ENCODE data around the gene N4BP2L2. TPM values are rescaled to one million over a fixed set of nuclear protein-coding genes. Genes with fewer than 3 reads are reported as not detected.
A peak's percentile ranks its signal among the peaks of the same experiment; 100 is the strongest.

N4BP2L2 gene
- total and polyA plus RNA-seq, 9 of the 15 experiments (the other 6 are each of a cell fraction or from before 2014, with no cell fraction given): 33.9 to 76.4 (median 48.7) TPM

- TF ChIP-seq OTX1 (CRISPR knock-in tag; IDR thresholded peaks at IDR 0.05) (no peak), CEBPG (CRISPR knock-in tag; IDR thresholded peaks at IDR 0.05) (no peak), CEBPG (tag; conservative IDR thresholded peaks at IDR 0.05 in 1 of 2, IDR thresholded peaks at IDR 0.05 in 1 of 2) (no peak), CXXC5 (CRISPR knock-in tag; IDR thresholded peaks at IDR 0.05) (peak; percentile 46; the same call in 1 of the 2 replicates), CTBP1 (IDR thresholded peaks at IDR 0.05; ENCODE audit: borderline replicate concordance) (no peak), ZNF57 (CRISPR knock-in tag; IDR thresholded peaks at IDR 0.05) (no peak), RB1 (IDR thresholded peaks at IDR 0.05; ENCODE audit: low read depth) (peak; percentile 53; the same call in 1 of the 2 replicates), SAFB2 (IDR thresholded peaks at IDR 0.05; ENCODE audit: borderline replicate concordance, low read depth, low read length, severe bottlenecking) (no peak), UBTF (IDR thresholded peaks at IDR 0.05; ENCODE audit: borderline replicate concordance in 1 of 2, low read depth in 2 of 2, low read length in 2 of 2) (peak; percentile 70 to 71; a peak in 1 of 4 replicates), ZNF696 (CRISPR knock-in tag; conservative IDR thresholded peaks at IDR 0.05) (no peak), TOE1 (IDR thresholded peaks at IDR 0.05; ENCODE audit: borderline replicate concordance) (no peak), TOE1 (CRISPR knock-in tag; IDR thresholded peaks at IDR 0.05; ENCODE audit: borderline replicate concordance, low read depth) (no peak), ZNF431 (CRISPR knock-in tag; IDR thresholded peaks at IDR 0.05) (no peak), SMC3 (conservative IDR thresholded peaks at IDR 0.05; ENCODE audit: insufficient read depth, low read depth, low read length) (no peak), ZFP1 (CRISPR knock-in tag; IDR thresholded peaks at IDR 0.05) (no peak), SIX5 (IDR thresholded peaks at IDR 0.05; ENCODE audit: borderline replicate concordance in 1 of 2, insufficient read depth in 1 of 2, low read depth in 1 of 2, low read length in 2 of 2) (no peak), TCF15 (CRISPR knock-in tag; IDR thresholded peaks at IDR 0.05) (no peak), TFAM (CRISPR knock-in tag; conservative IDR thresholded peaks at IDR 0.05) (no peak), NFE2L1 (tag; IDR thresholded peaks at IDR 0.05; ENCODE audit: borderline replicate concordance, low read depth) (no peak)
- TF ChIP-seq, protein P1, sequence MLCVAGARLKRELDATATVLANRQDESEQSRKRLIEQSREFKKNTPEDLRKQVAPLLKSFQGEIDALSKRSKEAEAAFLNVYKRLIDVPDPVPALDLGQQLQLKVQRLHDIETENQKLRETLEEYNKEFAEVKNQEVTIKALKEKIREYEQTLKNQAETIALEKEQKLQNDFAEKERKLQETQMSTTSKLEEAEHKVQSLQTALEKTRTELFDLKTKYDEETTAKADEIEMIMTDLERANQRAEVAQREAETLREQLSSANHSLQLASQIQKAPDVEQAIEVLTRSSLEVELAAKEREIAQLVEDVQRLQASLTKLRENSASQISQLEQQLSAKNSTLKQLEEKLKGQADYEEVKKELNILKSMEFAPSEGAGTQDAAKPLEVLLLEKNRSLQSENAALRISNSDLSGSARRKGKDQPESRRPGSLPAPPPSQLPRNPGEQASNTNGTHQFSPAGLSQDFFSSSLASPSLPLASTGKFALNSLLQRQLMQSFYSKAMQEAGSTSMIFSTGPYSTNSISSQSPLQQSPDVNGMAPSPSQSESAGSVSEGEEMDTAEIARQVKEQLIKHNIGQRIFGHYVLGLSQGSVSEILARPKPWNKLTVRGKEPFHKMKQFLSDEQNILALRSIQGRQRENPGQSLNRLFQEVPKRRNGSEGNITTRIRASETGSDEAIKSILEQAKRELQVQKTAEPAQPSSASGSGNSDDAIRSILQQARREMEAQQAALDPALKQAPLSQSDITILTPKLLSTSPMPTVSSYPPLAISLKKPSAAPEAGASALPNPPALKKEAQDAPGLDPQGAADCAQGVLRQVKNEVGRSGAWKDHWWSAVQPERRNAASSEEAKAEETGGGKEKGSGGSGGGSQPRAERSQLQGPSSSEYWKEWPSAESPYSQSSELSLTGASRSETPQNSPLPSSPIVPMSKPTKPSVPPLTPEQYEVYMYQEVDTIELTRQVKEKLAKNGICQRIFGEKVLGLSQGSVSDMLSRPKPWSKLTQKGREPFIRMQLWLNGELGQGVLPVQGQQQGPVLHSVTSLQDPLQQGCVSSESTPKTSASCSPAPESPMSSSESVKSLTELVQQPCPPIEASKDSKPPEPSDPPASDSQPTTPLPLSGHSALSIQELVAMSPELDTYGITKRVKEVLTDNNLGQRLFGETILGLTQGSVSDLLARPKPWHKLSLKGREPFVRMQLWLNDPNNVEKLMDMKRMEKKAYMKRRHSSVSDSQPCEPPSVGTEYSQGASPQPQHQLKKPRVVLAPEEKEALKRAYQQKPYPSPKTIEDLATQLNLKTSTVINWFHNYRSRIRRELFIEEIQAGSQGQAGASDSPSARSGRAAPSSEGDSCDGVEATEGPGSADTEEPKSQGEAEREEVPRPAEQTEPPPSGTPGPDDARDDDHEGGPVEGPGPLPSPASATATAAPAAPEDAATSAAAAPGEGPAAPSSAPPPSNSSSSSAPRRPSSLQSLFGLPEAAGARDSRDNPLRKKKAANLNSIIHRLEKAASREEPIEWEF (CRISPR knock-in tag; IDR thresholded peaks at IDR 0.05): no peak
These were observed 48.6 kb upstream of the N4BP2L2 start (continued) for GRCh38 chr13:32587011-32587810.
